Left lung (tissue), 10 donors: Measurements from ENCODE around the gene ASTN2. TPM values are rescaled to one million over a fixed set of nuclear protein-coding genes. Genes with fewer than 3 reads are reported as not detected.
A peak's percentile ranks its signal among the peaks of the same experiment; 100 is the strongest.

Source experiments
- ATAC-seq: fragments of 200-7000 bp; cut with Tn5 transposase; one replicate; pipeline ENCODE4 v1.9.1; 2020; ENCODE audit warnings: moderate library complexity
- DNase-seq, 4 donors: peaks; one replicate each; pipeline ENCODE4 v3.0.0-alpha.2; 2013 to 2020
- H3K27ac ChIP-seq, 2 donors: fragments of 200-600 bp; sonication (generic) in 1 of 2; one replicate each; pipeline versions ENCODE4 v1.5.0 to v1.8.0; 2020 to 2021
- H3K27me3 ChIP-seq, 2 donors: fragments of 200-600 bp; sonication (generic) in 1 of 2; one replicate each; pipeline versions ENCODE4 v1.5.0 to v1.8.0; 2020 to 2021
- H3K36me3 ChIP-seq, 2 donors: fragments of 200-600 bp; sonication (generic) in 1 of 2; one replicate each; pipeline versions ENCODE4 v1.5.0 to v1.8.0; 2020 to 2021
- H3K4me1 ChIP-seq, 2 donors: fragments of 200-600 bp; one replicate each; pipeline ENCODE4 v1.8.0; 2021
- H3K4me3 ChIP-seq, 2 donors: fragments of 200-600 bp; sonication (generic) in 1 of 2; one replicate each; pipeline versions ENCODE4 v1.5.0 to v1.8.0; 2020 to 2021; ENCODE audit warnings: mild to moderate bottlenecking in 1 of 2
- H3K9me3 ChIP-seq, 2 donors: fragments of 200-600 bp; sonication (generic) in 1 of 2; one replicate each; pipeline versions ENCODE4 v1.5.0 to v1.8.0; 2020 to 2021
- CTCF ChIP-seq, 2 donors: fragments of 200-600 bp; sonication (generic) in 1 of 2; IDR thresholded peaks; one replicate each; pipeline versions ENCODE4 v1.5.0 to v1.8.0; 2021; ENCODE audit warnings: antibody characterized with exemption in 2 of 2
- intact Hi-C, 2 donors: fragments of 100-400 bp; cut with DNase I; formaldehyde crosslinking; loops; one replicate each; pipeline versions ENCODE4 v1.11.2 to v1.14.2; 2022
- polyA plus RNA-seq, 6 donors: library from polyadenylated mRNA; unstranded; fragments of 120-200 nt; gene quantifications; one replicate each; pipeline ENCODE4 v1.2.1, GENCODE V29; 2013; ENCODE audit not compliant: insufficient read length in 6 of 6
- total RNA-seq, 2 donors: library from RNA; stranded (reverse); fragmentation: NEBNext Ultra II Directional; extraction: Animal tissue kit (Norgen Biotek cat#: 25700); gene quantifications; one replicate each; pipeline ENCODE4 v1.2.1, GENCODE V29; 2021
- donor health status: DM: no; HTN: yes; CAD: no.
- donor health status: DM: no; HTN: no; CAD: no.

ASTN2 gene
- total and polyA plus RNA-seq, 8 donors, result 3.1 to 5.5 (median 4.5) TPM

DNA sequence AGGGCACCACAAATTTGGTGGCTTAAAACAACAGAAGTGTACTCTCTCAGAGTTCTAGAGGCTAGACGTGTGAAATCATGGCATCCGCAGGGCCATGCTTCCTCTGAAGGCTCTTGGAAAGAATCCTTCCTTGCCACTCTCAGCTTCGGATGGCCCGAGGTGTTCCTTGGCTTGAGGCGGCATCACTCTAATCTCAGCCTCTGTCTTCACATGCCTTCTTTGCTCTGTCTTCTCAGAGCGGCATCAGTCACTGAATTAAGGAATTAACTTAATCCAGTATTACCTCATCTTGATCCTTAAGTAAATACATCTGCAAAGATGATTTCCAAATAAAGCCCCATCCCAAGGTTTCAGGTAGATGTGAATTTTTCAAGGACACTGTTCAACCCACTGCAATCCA is 938.9 kb downstream of the ASTN2 start:
- no peak for TF ChIP-seq CTCF (IDR thresholded peaks at IDR 0.05)
- H3K4me3 ChIP-seq, result no peak overlapping the region
- intact Hi-C loops, result no loop called here
- no peak overlapping the region for H3K27ac ChIP-seq
- no peaks in the 10 kb centered on the region for H3K9me3 ChIP-seq
- no peaks in the 10 kb centered on the region for H3K27me3 ChIP-seq
- DNase-seq (no peak), ATAC-seq (no peak)
- H3K36me3 ChIP-seq, result no peaks in the 10 kb centered on the region
- H3K4me1 ChIP-seq, result no peaks in the 10 kb centered on the region

GRCh38 chr9:116475201-116475600 is 939.7 kb downstream of the ASTN2 start:
- ATAC-seq (no peak), DNase-seq (no peak)
- Histone ChIP-seq H3K4me3 (no peak overlapping the region), H3K27me3 (no peaks in the 10 kb centered on the region), H3K4me1 (no peaks in the 10 kb centered on the region), H3K27ac (no peak overlapping the region), H3K36me3 (no peaks in the 10 kb centered on the region), H3K9me3 (no peaks in the 10 kb centered on the region)
- no peak for TF ChIP-seq CTCF (IDR thresholded peaks at IDR 0.05)
- intact Hi-C loops, result no loop called here

- Histone ChIP-seq H3K4me3 (no peak overlapping the region), H3K4me1 (no peaks in the 10 kb centered on the region), H3K27ac (no peak overlapping the region), H3K36me3 (no peaks in the 10 kb centered on the region), H3K9me3 (no peaks in the 10 kb centered on the region), H3K27me3 (no peaks in the 10 kb centered on the region)
- intact Hi-C loops, result no loop called here
- no peak for DNase-seq
- TF ChIP-seq CTCF (IDR thresholded peaks at IDR 0.05), result no peak
- ATAC-seq, result no peak
Observed at GRCh38 chr9:116471944-116472506, 942.8 kb downstream of the ASTN2 start.

GRCh38 chr9:116471093-116471906 is 943.6 kb downstream of the ASTN2 start:
- DNase-seq, result peak in 2 of 4 donors; percentile 95
- H3K36me3 ChIP-seq, result no peaks in the 10 kb centered on the region
- intact Hi-C loops, result no loop called here
- no peaks in the 10 kb centered on the region for H3K4me1 ChIP-seq
- no peak for TF ChIP-seq CTCF (IDR thresholded peaks at IDR 0.05)
- H3K4me3 ChIP-seq, result no peak overlapping the region
- H3K27me3 ChIP-seq, result no peaks in the 10 kb centered on the region
- no peaks in the 10 kb centered on the region for H3K9me3 ChIP-seq
- peak; percentile 49 for ATAC-seq
- H3K27ac ChIP-seq, result peak overlapping the region in 1 of 2 donors; percentile 9

GRCh38 chr9:116468793-116469527 is 945.9 kb downstream of the ASTN2 start:
- no peak overlapping the region for H3K4me3 ChIP-seq
- H3K27me3 ChIP-seq, result no peaks in the 10 kb centered on the region
- no peaks in the 10 kb centered on the region for H3K4me1 ChIP-seq
- H3K36me3 ChIP-seq, result no peaks in the 10 kb centered on the region
- H3K27ac ChIP-seq, result no peak overlapping the region
- H3K9me3 ChIP-seq, result no peaks in the 10 kb centered on the region
- intact Hi-C loops, result no loop called here
- ATAC-seq (no peak), DNase-seq (no peak)
- TF ChIP-seq CTCF (IDR thresholded peaks at IDR 0.05), result no peak
